ENCODE measurements around the gene CPVL. TPM values are rescaled to one million over a fixed set of nuclear protein-coding genes. Genes with fewer than 3 reads are reported as not detected.

CPVL gene
- total RNA-seq, 1 donor from 2014 or later: 15.2 TPM

DNA sequence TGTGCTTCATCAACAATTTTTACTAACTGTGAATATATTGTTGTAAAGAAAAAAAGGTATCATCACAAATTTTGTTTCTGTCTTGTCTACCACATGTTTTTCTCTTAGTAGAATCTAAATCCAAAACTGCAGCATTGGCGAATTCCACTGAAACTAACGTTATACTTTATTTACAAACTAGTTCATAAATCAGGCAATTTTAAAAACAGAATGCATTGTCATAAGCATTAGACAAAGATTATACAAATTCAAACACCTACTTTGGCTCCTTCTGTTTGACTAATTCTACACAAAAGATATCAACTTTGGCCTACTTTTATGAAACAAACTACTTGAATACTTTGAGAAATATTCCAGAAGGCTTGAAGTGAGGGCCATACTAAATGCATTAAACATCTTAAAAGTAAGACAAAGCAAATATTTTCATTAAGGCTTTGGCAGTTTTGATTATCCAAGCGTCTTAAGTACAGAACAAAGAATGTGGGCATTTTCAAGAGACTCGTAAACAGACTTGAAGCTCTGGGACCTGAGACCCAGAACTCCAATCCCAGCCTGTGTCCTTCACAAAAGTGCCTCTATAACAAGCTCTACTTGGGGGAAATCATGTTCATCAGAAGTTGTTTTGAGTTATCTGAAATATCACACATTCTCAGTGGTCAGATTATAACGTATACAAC lies 81.0 kb downstream of the CPVL start:
- no peak for DNase-seq (ENCODE audit: low spot score in 2 of 2)
- intact Hi-C loops (cut with DNase I): no loop called here
- no peak for TF ChIP-seq CTCF (IDR thresholded peaks at IDR 0.05)
- Histone ChIP-seq H3K36me3 (no peaks in the 10 kb centered on the region), H3K9me3 (no peaks in the 10 kb centered on the region), H3K27ac (no peak overlapping the region), H3K27me3 (no peaks in the 10 kb centered on the region), H3K4me3 (no peak overlapping the region), H3K4me1 (no peaks in the 10 kb centered on the region)

DNA sequence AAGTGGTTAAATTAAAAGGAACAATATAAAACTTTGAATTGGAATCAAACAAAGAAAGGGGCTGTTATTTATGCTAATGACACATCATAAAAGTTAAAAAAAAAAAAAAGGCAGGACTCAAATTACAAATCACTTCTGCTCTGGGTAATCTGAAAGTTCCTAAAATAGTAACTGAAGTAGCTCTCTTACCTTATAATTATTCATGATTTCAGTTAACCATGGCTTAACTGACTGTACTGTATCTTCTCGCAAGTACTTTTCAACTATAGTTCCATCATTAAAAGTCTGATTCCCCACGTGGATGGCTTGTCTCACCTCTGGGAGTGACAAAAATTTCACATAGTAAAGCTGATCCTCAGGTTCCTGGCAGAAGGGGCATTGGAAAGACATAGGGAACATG lies 82.5 kb downstream of the CPVL start:
- Histone ChIP-seq H3K9me3 (no peaks in the 10 kb centered on the region), H3K27ac (no peak overlapping the region), H3K4me1 (no peaks in the 10 kb centered on the region), H3K36me3 (no peaks in the 10 kb centered on the region), H3K4me3 (no peak overlapping the region), H3K27me3 (no peaks in the 10 kb centered on the region)
- no peak for DNase-seq (ENCODE audit: low spot score in 2 of 2)
- intact Hi-C loops (cut with DNase I): no loop called here
- no peak for TF ChIP-seq CTCF (IDR thresholded peaks at IDR 0.05)

DNA sequence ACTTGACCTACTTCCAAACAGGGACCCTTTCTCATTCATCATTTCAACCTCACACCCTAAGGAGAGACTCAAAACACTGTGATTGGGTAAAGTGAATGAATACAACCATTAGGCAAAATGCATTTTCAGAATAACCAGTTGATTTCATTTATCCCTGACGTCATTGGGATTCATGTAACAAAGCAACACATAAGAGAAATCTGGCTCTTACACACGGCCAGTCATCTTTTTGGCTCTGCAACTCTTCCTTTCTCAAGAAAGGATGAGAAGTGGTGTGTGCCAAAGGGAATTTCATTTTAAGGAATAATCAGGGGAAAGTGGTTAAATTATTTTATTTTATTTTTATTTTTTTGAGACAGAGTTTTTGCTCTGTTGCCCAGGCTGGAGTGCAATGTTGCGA lies 83.1 kb downstream of the CPVL start:
- no peak for TF ChIP-seq CTCF (IDR thresholded peaks at IDR 0.05)
- no peaks in the 10 kb centered on the region for H3K4me1 ChIP-seq
- DNase-seq (ENCODE audit: low spot score in 2 of 2): no peak
- H3K27ac ChIP-seq: no peak overlapping the region
- no peaks in the 10 kb centered on the region for H3K27me3 ChIP-seq
- H3K36me3 ChIP-seq: no peaks in the 10 kb centered on the region
- intact Hi-C loops (cut with DNase I): no loop called here
- H3K4me3 ChIP-seq: no peak overlapping the region
- no peaks in the 10 kb centered on the region for H3K9me3 ChIP-seq

- no peak for TF ChIP-seq CTCF (IDR thresholded peaks at IDR 0.05)
- DNase-seq (ENCODE audit: low spot score in 2 of 2): no peak
- peaks cover 0 to 3% of the 10 kb centered on the region in 2 donors for H3K9me3 ChIP-seq
- H3K4me3 ChIP-seq: no peak overlapping the region
- H3K27me3 ChIP-seq: no peaks in the 10 kb centered on the region
- intact Hi-C loops (cut with DNase I): no loop called here
- no peaks in the 10 kb centered on the region for H3K36me3 ChIP-seq
- H3K4me1 ChIP-seq: no peaks in the 10 kb centered on the region
- H3K27ac ChIP-seq: no peak overlapping the region
Observed at GRCh38 chr7:29053105-29053872, 93.0 kb downstream of the CPVL start.

DNA sequence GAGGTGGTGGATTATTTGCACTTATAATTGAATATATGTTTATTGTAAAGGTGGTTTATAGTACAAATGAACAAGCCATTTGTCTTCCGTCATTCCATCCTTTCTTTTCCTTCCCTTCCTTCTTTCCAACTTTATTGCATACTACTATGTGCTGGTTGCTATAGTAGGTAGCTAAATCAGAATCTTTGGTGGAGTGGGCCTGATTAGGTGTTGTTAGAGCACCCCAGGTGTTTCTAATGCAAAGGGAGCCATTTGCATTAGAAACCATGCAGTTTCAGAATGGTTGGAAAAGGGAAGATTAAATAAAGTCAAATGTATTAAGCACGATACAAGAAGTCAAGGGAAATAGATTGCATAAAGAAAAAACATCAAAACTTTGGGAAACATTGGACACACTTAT lies 99.4 kb downstream of the CPVL start:
- TF ChIP-seq CTCF (IDR thresholded peaks at IDR 0.05): no peak
- no peak overlapping the region for H3K4me3 ChIP-seq
- no peaks in the 10 kb centered on the region for H3K36me3 ChIP-seq
- no peaks in the 10 kb centered on the region for H3K9me3 ChIP-seq
- H3K4me1 ChIP-seq: no peaks in the 10 kb centered on the region
- H3K27me3 ChIP-seq: no peaks in the 10 kb centered on the region
- intact Hi-C loops (cut with DNase I): no loop called here
- H3K27ac ChIP-seq: no peak overlapping the region
- DNase-seq (ENCODE audit: low spot score in 2 of 2): no peak

All from ascending aorta (tissue), 2 donors.